GM15510 (cell line): ENCODE measurements around the gene ARSD.

Source experiments
- POLR2A ChIP-seq: IDR thresholded peaks from 3 replicates; pipeline ENCODE4 v1.6.1; 2011; ENCODE audit warnings: borderline replicate concordance; ENCODE audit not compliant: insufficient read length; ENCODE audit errors: extremely low read depth

The ARSD gene

DNA sequence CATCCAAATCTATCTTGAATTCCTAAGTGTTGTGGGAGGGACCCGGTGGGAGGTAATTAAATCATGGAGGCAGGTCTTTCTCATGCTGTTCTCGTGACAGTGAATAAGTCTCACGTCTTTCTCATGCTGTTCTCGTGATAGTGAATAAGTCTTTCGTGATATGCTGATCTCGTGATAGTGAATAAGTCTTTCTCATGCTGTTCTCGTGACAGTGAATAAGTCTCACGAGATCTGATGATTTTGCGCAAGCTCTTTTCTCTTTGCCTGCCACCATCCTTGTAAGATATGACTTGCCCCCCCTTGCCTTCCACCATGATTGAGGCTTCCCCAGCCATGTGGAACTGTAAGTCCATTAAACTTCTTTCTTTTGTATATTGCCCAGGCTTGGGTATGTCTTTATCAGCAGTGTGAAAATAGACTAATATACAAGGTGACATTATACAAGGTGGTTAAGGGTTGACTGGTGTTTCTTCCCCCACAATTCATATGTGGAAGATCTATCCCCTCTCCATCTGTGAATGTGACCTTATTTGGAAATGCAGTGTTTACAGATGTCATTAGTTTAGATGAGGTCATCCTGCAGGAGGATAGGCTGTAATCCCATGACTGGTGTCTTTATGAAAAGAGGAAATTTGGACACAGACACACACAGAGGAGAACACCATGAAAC is 27.6 kb downstream of the ARSD start:
- TF ChIP-seq POLR2A = no peak

DNA sequence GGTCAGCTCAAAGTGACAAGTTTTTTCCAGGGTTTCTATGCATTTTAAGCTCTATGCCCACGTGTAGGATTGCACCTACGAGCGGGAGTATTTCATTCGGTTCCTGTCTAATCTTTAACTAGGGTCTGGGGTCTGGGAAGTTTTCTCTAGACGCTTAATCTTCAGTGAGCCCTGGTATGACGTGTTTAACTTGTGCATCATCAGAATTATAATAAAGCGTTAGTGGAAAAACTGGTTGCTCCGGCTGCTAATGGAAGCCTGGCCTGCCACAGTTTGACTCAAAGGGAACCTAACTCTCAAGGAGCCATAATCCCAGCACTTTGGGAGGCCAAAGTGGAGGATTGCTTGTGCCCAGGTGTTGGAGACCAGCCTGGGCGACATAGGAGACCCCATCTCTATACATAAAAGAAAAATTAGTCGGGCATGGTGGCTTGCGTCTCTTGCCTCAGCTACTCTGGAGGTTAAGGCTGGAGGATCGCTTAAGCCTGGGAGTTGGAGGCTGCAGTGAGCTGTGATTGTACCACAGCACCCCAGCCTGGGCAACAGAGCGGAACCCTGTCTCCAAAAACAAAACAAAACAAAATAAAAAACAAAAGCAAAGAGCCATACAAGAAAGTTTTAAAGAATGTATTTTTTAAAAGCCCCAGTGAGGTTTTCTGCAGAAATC is 30.2 kb downstream of the ARSD start:
- no peak for TF ChIP-seq POLR2A

GRCh38 chrX:2897311-2897689 is 31.8 kb downstream of the ARSD start:
- no peak for TF ChIP-seq POLR2A

- no peak for TF ChIP-seq POLR2A
These were observed 34.2 kb downstream of the ARSD start for GRCh38 chrX:2894885-2895292.

DNA sequence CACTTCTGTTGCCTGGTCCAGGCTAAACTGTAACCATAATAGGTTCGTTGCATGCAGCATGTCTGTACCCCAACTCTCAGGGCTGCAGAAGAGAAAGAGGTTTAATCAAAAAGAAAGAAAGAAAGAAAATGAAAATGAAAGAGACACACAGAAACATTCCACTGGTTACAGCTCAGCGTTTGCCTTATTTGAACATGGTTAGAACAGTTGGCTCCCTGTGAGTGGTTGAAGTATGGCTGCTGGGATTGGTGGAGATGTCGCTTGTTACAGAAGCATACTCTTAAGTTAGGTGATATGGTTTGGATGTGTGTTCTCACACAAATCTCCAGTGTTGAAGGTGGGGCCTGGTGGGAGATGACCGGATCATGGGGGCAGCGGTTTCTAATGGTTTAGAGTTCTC is 36.3 kb downstream of the ARSD start:
- no peak for TF ChIP-seq POLR2A

DNA sequence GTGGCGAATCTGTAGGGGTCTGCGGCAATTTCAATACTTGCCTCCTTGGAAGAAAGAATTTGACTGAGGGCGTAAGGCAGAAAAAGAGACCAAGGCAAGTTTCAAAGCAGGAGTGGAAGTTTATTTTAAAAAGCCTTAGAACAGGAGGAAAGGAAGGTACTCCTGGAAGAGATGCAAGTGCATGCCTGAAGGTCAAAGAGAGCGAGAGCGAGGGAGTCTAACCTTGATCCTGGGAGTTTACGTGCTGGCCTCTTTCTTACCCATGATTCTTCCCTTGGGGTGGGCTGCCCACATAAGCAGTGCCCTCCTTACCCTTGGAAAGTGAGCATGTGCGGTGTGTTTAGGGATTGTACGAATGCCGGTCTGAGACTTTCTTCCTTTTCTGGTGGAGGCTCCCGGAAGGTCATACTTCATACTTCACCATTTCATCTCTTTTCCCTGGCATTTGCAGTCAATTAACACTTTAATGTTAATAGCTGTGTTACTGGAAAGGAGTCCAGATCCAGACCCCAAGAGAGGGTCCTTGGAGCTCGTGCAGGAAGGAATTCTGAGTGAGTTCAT is 40.0 kb downstream of the ARSD start:
- no peak for TF ChIP-seq POLR2A

GRCh38 chrX:2888309-2888708 is 40.8 kb downstream of the ARSD start:
- TF ChIP-seq POLR2A = no peak

GRCh38 chrX:2883770-2884169 is 45.4 kb downstream of the ARSD start:
- TF ChIP-seq POLR2A = no peak

DNA sequence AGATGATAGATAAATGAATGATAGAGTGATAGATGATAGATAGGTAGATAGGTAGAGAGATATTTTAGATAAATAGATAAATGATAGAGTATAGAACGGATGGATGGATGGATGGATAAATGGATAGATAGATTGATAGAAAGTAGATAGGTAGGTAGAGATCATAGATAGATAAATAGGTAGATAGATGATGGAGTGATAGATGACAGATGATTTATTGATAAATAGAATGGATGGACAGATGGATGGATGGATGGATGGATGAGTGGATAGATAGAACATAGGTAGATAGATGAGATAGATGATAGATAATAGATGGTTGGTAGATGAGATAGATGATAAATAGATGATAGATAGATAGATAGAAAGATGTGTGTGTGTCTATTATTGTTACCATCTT is 49.5 kb downstream of the ARSD start:
- TF ChIP-seq POLR2A = no peak

- TF ChIP-seq POLR2A = no peak
These were observed 50.6 kb downstream of the ARSD start for GRCh38 chrX:2878563-2878962.

GRCh38 chrX:2875798-2876399 is 53.2 kb downstream of the ARSD start:
- no peak for TF ChIP-seq POLR2A

DNA sequence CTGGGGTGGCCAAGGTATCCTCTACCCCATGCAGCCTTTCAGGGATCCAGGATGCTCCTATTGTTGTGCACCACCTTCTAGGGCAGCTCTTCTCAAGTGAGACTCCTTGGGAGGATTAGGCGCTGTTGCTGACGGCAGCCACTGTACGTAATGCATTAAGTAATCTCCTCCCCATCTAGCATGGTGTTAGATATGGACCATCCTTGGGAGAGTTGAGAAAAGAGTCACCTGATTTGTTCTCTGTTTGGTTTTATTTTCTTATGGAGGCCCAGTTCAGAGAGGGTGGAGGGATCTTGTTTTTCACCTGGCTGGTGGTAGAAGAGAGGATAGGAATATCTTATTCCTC is 54.0 kb downstream of the ARSD start:
- no peak for TF ChIP-seq POLR2A

DNA sequence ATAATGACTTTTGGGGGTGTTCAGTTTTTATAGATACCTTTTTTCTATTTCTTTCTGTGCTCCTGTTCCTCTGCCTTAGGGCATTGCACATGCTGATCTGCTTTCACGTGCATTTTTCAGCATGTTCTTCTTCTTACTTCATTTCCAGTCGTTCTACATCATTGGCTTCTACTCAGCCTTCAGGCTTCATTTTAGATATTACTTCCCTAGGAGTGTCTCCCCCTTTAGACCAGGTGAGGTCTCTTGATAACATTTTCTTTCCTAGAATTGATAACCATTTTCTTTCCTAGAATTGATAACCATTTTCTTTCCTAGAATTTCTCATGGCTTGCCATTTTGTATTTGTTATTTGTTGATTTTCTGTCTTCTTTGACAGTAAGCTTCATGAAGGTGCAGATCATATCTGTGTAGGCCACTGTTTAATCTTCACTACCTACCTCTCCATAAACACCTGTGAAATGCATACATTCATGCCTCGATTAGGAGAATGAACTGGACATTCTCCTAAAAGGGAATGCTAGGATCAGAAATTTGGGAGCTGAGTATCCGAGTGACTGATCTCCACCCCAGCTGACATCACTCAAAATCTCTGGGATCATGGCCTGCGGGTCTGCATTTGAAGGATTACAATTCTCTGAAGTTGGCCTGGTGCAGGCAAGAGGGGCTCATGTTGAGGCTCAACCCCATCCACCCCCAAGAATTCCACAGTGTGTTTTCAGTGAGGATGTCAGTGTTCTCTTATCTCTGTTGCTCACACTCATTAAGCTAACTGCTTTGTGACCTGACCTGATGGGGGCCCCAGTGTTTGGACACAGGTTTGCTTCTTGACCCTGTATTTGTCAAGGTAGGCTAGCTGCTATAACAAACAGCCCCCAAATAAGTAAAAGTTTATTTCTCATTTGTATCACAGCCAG is 54.7 kb downstream of the ARSD start:
- no peak for TF ChIP-seq POLR2A

DNA sequence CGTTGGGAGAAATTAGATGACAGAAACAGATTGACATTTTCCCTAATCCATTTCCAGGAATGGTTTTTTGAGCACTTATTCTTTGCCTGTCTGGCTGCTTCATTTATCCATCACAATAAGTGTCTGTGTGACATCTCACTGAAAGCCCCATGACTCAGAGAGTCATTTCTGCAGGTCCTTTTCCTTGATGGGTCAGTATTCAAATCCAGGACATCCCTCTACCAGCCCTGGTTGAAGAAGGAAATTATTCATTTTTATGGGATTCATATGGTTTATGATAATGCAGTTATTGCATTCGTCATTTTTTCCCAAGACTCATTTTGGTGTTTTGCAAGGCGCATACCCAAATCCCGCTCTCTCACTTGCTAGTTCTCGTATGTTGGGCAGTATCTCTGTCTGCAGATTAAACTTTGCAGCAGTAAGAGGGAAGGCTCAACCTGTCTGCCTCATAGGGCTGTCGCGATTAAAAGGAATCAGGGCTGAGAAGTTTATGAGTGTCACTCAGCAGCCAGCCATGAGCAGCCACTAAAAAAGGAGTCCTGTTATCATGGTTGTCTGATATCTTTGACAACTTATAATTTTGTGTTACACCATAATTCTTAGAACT is 56.4 kb downstream of the ARSD start:
- no peak for TF ChIP-seq POLR2A

DNA sequence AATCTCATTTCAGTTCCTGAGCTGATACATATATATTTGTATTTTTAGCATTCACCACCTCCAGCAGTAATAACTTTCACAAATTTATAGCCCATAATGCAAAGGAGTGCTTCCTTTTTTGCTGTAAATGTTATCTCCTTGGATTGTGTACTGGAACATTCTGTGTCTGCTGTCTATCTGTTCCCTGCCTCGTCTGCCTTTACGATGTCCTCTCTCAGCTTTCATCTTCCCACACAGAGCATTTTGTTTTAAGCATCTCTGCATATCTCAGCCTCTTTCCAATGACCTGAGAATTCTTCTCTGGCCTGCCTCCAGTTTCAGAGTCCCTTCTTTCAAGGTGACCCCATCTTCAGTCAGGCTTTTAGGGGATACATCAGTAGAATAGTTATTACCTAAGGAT is 57.3 kb downstream of the ARSD start:
- TF ChIP-seq POLR2A = no peak

- no peak for TF ChIP-seq POLR2A
These were observed 58.5 kb downstream of the ARSD start for GRCh38 chrX:2870650-2871049.

GRCh38 chrX:2867206-2867605 is 61.9 kb downstream of the ARSD start:
- no peak for TF ChIP-seq POLR2A
